A172 (cell line): ENCODE data around the gene BOK. TPM values are rescaled to one million over a fixed set of nuclear protein-coding genes. Genes with fewer than 3 reads are reported as not detected.
A peak's percentile ranks its signal among the peaks of the same experiment; 100 is the strongest.
"Not testable (repeated sequence)": the region's sequence is repeated elsewhere in the genome, so short reads cannot be mapped to it uniquely, and the experiment has no call there.

Experiments
- DNase-seq: peaks from one replicate; pipeline ENCODE4 v3.0.0-alpha.2; 2015; ENCODE audit warnings: low spot score
- total RNA-seq: library from RNA; depleted of rRNA; stranded (reverse); fragments of >200 nt; shearing (Covaris generic); gene quantifications from 2 replicates; pipeline ENCODE4 v1.2.3, GENCODE V29; 2014

BOK gene
- total RNA-seq, 1 experiment from 2014 or later, result 0.07 TPM

DNA sequence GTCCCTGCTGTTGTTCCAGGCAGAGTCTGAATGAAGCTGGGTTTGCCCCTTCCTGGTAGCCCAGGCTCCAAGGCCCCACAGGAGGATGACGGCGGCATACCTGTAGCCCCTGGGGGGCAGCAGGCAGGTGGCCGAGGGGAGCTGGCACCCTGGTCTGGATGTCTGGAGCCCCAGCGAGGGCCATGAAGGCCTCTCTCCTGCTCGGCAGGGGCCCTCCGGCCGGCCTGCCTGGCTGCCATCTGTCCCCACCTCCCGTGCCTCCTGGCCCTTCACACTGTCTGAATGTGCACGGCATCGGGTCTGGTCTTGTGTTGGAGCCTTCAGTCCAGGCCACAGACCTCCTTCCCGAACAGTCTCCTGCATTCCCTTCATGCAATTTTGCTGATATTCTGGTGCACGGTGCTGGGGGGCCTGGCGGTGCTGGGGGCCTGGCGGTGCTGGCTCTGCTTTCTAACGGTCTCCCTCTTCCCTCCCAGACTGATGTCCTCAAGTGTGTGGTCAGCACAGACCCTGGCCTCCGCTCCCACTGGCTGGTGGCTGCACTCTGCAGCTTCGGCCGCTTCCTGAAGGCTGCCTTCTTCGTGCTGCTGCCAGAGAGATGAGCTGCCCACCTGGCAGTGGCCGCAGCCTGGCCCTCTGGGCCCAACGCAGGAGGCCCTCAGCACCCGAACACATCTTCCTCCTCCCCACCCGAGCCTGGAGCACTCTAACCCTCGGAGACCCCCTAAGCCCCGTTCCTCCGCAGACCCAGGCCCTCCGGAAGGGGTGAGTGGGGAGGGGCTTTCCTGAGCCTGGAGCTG is 13.5 kb downstream of the BOK start:
- DNase-seq, result no peak

DNA sequence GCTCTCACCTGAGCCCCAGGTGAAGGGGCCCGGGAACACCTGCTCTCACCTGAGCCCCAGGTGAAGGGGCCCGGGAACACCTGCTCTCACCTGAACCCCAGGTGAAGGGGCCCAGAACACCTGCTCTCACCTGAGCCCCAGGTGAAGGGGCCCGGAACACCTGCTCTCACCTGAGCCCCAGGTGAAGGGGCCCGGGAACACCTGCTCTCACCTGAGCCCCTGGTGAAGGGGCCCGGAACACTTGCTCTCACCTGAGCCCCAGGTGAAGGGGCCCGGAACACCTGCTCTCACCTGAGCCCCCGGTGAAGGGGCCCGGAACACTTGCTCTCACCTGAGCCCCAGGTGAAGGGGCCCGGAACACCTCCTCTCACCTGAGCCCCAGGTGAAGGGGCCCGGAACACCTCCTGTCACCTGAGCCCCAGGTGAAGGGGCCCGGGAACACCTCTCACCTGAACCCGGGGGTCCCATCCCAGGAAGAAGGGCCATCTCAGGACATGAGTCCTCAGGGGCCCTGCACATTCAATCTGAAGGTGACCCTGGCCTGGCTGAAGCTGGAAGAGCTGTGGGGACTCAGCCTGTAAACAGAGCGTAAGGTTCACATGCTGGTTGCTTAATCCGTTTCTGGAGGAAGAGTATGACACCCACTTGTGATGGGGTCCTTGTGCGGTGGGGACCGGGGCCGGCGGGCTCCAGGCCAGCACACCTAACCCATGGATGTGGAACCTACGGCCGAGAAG is 14.5 kb downstream of the BOK start:
- not testable (repeated sequence) for DNase-seq

DNA sequence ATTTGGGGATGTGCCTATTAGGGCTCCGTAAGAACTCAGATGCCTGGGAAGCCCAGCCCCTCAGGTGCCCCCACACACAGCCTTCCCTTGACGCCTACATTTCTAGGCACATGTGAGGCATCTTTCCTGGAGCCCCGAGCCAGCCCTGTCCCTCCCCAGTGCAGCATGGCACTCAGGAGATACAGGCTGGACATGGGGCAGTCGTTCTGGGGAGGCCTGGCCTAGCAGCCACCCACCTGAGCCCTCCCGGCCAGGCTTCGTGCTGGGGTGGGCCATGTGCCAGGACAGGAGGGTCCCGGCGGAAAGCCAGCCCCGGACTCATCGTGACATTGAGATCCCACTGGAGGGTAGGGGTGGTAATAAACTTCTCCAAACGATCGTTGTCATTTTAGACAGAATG is 15.2 kb downstream of the BOK start:
- DNase-seq, result no peak

DNA sequence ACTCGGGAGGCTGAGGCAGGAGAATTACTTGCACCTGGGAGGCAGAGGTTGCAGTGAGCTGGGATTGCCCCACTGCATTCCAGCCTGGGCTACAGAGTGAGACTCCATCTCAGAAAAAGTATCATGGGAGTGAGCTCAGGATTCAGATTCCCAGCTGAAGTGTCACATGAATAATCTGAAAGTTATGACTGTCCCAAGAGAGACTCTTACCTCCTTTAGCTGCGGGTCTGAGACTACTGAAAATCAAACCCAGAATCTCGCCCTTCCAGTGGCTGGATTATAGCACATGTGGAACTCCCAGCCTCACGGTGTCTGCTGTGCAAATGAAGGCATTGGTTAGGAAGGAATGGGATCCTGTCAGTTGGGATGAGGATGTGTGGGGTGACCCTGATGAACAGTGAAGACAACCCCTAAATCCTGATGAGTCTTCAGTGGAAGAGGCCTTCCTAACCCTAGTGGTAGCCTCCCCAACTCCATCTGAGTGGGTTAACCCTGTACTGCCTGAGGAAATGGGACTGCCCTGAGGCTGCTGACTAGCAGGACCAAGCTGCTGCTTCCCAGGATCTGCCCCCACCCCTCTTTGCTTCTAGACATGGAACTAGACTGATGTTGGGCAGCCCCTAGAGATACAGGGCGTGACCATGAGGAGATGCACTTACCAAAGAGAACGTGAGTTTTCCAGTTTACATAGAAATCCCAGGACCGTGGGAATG is 16.5 kb downstream of the BOK start:
- no peak for DNase-seq

DNA sequence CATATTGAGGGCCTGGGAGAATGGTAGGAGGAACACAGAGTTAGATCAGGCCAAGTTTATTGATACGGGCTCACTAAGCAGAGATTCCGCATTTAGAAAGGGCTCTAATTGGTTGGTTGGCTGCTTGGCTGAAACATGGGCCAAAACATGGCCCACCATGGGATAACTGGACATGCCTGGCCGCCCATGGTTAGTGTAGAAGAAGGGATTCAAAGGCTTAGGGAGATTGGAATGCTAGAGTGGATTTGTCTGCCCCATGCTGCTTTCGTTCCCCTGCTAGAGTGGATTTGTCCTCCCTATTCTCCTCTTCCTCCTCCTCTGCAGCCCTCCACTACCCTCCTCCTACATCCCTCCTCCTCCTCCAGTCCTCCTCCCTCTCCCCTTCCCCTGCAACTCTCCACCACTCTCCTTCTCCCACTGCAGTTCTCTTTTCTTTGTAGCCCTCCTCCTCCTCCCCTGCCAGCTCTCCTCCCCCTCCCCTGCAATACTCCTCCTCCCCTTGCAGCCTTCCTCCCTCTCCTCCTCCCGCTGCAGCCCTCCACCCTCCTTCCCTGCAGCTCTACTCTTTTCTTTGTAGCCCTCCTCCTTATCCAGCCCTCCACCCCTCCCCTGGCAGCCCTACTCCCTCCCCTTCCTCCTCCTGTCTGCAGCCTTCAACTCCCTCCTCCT is 17.2 kb downstream of the BOK start:
- no peak for DNase-seq

DNA sequence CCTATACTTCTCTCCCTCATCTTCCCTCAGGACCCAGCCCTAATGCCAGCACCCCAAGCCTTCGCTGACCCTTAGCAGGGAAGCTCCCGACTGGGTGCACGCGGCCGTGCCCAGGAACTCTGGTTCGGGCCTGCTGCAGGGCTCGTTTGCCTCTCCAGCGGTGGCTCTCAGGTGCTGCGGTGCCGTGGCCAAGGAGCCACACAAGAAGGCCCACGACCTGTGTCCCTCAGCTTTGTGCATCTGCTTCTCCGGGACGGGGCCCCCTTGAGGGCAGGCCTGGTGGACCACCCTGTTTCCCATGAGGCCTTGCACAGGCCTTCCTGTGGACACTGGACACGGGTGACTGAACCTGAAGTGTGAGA is 17.7 kb downstream of the BOK start:
- DNase-seq, result no peak

DNA sequence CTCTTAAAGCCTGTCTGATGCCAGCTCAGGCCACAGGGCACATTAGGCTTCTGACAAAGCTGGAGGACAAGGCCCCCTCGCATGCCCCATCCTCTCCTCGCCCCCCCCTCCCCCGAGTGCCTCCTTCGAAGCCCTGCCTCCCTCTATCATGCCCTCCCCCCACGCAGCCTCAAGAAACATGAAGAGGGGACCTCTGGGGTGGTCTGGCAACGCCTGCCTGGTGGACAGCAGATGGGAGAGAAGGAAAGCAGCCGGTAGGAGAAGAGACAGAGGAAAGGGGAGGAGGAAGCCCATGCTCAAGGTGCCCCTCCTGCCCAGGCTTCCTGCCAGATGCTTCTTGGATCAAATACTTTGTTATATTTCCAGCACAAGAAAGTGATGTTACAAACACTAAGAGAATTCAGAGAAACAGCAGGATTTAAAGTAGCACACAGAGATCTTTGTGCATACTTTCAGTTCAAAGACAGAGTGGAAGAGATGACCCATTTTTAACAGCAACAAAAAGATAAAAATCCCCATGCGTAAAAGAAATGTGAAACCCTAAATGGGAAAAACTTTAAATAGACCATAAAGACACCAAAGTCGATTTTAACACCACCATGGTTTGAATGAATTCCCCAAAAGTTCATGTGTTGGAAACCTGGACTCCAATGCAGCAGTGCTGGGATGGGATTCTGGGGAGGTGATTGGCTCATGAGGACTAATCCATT is 19.0 kb downstream of the BOK start:
- no peak for DNase-seq

DNA sequence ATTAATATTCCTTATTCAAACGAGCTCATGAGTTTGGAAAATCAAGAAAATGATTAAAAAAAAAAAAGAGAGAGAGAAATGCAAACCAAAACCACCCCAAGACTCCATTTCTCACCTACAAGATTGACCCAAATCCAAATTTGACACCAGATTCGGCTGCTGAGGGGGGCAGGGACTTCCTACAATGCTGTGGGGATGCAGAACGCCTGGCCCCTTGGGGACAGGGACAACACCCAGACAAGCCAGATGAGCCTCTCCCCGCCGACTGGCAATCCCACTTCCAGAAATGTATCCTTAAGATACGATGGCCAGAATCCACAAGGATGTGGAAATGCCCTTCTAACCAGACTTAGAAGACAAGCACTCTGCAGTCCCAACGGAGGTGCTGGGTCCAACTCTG is 20.7 kb downstream of the BOK start:
- DNase-seq, result no peak

DNA sequence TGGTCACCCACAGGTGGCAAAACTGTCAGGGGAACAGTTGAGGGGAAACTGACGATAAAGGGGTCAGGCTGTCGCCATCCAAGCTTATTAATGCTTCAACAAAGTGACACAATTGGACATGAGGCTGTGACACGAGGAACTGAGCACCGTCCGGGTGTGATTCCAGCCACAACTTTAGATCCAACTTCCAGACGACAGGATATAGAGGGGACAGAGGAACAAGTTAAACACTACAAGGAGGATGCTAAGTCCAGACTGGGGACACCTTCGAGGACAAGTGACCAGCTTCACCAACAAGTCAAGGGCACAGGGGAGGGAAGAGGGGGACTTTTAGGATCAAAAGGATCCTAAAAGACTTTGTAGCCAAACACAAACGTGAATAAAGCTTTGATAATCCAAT is 23.8 kb downstream of the BOK start:
- DNase-seq, result no peak

DNA sequence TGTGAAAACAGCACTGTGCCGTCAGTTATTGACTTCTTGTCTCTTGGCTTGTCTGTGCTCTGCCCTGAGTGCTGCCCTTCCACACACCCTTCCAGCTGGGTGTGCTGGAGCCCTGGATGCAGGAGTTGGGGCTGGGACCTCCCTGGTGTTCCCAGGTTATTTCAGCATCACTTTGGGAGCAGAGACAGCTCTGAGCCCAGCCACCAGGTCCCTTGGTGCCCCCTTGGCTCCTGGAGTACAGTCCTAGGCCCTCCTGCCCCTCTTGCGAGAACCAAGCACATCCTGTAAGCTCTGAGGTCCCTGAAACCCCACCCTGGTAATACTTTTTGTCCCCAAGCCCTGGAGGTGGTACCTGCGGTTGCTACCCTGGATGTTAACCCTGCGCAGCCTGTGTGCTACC is 24.3 kb downstream of the BOK start:
- DNase-seq, result no peak

DNA sequence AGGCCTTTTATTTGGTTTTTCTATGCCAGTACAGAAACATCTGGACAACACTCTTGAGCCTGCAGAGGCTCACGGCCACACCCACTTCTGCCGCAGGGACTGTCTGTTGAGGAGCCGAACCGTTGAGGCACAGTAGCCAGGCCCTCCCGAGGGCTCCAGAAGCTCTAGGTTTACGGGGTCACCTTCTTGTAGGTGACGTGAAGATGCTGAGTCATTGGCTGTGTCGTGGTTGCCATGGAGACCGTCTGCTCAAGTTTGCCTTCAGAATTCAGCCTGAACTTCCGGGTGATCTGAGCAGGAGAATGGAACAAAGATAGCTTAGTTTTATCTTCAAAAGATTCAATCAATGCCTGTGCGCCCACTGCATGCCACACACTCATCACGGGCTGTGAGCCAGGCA is 25.9 kb downstream of the BOK start:
- peak; percentile 42 for DNase-seq

DNA sequence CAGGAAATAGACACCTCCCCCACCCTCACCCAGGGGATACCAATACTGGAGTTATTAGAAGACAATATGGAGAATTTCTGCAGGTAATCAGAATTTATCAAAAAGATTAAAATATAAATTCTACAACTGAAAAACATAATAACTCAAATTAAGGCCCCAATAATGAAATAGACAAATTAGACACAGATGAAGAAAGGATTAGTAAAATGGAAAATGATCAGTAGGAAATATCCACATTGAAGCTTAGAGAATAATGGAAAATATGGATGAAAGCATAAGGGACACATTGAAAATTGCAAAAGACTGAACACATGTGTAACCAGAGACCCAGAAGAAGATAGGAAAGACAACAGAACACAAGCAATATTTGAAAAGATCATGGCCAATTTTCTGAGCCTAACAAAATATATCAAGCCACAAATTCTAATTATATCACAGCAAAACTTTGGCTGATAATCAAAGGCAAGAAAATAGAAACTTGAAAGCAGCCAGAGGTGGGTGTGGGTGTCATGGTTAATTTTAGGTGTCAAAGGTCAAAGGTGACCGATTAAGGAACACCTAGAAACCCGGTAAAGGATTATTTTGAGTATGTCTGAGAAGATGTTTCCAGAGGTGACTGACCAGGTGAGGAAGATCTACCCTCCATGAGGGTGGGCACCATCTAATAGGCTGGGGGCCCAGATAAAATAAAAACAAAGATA is 28.2 kb downstream of the BOK start:
- DNase-seq, result no peak

DNA sequence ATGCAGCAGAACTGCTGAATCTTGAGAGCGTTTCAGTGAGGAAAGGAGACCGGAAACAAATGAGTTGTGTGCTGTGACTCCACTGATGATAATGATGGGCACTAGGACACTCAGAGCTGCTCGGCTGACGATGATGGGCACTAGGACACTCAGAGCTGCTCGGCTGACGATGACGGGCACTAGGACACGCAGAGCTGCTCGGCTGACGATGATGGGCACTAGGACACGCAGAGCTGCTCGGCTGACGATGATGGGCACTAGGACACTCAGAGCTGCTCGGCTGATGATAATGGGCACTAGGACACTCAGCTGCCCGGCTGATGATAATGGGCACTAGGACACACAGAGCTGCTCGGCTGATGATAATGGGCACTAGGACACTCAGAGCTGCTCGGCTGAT is 31.3 kb downstream of the BOK start:
- DNase-seq, result not testable (repeated sequence)

DNA sequence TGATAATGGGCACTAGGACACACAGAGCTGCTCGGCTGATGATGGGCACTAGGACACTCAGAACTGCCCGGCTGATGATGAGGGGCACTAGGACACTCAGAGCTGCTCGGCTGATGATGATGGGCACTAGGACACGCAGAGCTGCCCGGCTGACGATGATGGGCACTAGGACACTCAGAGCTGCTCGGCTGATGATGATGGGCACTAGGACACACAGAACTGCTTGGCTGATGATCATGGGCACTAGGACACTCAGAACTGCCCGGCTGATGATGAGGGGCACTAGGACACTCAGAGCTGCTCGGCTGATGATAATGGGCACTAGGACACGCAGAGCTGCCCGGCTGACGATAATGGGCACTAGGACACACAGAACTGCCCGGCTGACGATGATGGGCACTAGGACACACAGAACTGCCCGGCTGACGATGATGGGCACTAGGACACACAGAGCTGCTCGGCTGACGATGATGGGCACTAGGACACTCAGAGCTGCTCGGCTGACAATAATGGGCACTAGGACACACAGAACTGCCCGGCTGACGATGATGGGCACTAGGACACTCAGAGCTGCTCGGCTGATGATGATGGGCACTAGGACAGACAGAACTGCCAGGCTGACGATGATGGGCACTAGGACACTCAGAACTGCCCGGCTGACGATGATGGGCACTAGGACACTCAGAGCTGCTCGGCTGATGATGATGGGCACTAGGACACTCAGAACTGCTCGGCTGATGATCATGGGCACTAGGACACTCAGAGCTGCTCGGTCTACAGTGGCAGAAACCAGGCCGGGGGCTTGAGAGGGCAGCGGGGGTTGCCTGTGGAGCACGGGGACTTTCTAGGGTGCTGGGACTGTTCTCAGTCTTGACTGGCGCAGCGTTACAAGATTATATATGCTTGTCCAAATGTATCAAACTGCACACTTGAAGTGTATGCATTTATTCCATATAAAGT is 32.2 kb downstream of the BOK start:
- DNase-seq, result not testable (repeated sequence)

DNA sequence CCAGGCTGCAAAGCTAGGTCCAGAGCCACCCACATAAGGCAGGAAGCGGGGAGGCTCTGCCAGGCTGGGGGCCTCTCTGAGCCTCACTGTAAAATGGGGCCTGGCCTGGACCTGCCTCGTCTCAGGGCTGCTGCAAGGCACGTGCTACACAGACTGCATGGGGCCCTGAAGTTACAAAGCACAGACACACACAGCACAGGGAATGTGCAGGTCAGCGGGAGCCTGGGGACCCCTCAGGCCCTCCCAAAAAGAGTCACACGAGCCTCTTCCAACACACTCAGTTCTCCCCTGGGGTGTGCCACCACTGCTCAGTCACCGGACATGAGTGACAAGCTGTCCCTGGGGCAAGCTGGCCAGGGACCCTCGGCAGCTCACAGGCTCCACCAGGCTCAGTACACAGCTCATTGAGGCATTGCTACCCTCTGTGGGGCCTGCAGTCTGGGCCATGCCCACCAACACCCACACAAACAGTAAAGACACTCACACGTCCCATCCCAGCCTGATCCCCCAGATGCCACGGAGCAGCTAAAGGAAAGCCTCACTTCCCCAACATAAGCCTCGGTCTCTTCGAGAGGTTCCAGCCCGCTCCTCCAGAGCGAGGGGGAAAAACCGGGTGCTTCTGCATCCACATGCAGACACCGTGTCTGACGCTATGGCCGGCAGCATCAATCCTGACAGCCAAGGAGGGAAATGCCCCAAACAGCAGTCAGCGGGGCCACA is 33.7 kb downstream of the BOK start:
- no peak for DNase-seq

DNA sequence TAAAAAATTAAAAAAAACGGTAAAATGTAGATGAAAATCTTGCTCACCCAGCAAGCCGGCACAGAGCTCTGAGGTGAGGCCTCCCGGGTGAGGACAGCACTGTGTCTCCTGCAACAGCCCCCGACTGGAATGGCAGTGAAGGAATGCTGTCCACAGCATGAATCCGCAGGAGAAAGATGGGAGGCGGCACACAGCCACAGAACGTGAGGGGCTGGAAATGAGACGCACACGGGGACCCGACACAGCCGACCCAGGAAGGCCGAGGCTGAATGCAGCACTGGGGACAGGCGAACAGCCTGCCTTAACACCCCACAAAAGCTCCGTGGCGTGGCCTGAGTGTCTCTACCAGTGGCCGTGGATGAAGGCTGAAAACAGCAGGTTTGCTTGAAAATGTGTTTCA is 34.7 kb downstream of the BOK start:
- no peak for DNase-seq

DNA sequence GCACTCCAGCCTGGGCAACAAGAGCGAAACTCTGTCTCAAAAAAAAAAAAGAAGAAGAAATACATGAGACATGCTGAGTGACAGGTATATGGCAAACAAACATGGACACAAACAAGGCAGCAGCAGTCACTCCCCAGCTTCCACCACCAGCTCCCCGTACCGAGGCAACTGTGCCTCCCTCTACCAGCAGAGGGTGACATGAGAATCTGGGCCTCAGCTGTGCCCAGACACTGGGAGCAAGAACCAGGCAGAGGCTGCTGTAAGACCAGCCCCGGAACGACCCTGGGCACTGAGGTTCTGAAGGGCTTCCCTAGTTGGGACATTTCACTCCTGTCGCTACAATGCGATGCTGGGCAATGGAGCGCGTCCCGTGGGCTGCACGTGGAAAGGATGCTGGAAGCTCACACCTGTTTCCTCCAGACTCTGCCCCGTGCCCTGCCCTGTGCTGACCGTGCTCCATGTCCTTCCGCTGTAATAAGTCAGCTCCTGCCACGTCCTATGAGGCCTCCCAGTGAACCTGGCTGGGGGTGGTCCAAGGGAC is 37.1 kb downstream of the BOK start:
- no peak for DNase-seq

DNA sequence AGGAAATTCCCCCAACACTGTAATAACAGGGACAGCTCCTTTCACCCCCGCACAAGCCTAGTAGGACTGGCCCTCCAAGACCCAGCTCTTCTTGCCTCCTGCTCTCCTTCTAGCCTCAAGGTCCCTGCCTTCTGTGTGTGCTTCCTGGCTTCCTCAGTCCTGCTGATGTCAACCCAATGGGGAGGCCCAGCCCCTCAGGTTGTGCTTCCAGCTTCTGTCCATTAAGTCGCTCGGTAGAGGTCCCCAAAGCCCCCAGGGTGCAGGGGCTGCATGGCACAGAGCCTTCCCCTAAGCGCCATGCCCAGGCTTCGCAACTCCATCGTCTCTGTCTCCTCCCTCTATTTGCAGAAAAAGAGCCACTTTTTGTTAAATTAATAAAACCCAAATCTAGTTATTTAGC is 39.0 kb downstream of the BOK start:
- no peak for DNase-seq

DNA sequence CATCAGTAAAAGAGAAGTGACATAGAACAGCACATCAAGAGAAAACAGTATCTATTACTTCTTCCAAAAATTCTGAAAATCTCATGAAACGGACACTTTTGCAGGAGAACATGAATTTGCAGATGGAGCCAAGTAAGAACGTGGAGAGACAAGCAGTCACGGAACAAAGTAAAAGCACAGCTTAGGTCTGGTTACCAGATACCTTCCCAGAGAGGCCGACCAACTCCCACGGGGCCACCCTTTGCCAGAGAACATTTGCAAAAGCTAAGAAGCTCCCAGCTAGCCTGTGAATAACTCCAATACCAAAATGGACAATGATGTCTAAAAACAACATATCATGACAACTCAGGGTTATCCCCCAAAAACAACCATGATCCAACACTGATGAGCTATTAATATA is 39.5 kb downstream of the BOK start:
- no peak for DNase-seq
